ENCODE results near the gene PLTP.
"Not testable (repeated sequence)": the region's sequence is repeated elsewhere in the genome, so short reads cannot be mapped to it uniquely, and the experiment has no call there.

The PLTP gene, protein sequence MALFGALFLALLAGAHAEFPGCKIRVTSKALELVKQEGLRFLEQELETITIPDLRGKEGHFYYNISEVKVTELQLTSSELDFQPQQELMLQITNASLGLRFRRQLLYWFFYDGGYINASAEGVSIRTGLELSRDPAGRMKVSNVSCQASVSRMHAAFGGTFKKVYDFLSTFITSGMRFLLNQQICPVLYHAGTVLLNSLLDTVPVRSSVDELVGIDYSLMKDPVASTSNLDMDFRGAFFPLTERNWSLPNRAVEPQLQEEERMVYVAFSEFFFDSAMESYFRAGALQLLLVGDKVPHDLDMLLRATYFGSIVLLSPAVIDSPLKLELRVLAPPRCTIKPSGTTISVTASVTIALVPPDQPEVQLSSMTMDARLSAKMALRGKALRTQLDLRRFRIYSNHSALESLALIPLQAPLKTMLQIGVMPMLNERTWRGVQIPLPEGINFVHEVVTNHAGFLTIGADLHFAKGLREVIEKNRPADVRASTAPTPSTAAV

GRCh38 chr20:45911486-45912343 is at the start of gene PLTP:
PLTP (minus strand) TSS chr20:45912155; CDS start chr20:45911452, 703 bp downstream.
- DNase-seq, result no peak

GRCh38 chr20:45959956-45960630 is 48.1 kb upstream of the PLTP start:
- no peak for DNase-seq

DNA sequence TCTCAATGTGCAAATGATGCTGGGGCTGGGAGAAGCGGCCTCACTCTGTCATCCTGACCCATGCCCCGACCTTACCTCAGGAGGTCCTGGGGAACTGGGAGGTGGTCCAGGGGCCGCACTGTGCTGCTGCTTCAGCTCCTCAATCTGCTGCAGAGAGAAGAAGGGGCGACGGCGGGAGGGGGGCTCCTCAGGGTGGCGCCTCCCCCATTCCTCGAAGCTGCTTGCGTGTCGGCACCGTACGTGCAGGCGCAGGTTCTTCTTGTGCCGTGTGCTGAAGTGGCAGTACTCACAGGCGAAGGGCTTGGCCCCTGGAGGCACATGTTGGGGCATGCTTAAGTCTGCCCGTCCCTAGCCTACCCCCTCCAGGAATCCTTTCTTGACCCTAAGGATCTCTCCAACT is 47.2 kb upstream of the PLTP start:
- no peak for DNase-seq

DNA sequence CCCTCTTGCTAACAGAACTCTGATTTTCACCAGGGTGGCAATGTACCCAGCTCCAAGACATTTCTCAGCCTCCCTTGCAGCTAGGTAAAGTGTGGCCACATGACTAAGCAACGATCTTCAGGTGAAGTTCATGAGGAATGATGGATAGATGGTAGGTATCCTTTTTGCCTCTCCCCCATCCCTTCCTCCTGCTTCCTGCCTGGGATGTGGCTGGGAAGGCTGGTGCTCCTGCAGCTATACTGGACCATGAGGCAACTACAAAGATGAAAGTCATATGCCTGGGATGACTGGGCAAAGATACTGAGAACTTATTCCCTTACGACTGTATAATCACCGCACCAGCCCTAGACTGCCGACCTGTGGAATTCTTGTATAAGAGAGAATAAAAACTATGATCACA is 46.6 kb upstream of the PLTP start:
- no peak for DNase-seq

DNA sequence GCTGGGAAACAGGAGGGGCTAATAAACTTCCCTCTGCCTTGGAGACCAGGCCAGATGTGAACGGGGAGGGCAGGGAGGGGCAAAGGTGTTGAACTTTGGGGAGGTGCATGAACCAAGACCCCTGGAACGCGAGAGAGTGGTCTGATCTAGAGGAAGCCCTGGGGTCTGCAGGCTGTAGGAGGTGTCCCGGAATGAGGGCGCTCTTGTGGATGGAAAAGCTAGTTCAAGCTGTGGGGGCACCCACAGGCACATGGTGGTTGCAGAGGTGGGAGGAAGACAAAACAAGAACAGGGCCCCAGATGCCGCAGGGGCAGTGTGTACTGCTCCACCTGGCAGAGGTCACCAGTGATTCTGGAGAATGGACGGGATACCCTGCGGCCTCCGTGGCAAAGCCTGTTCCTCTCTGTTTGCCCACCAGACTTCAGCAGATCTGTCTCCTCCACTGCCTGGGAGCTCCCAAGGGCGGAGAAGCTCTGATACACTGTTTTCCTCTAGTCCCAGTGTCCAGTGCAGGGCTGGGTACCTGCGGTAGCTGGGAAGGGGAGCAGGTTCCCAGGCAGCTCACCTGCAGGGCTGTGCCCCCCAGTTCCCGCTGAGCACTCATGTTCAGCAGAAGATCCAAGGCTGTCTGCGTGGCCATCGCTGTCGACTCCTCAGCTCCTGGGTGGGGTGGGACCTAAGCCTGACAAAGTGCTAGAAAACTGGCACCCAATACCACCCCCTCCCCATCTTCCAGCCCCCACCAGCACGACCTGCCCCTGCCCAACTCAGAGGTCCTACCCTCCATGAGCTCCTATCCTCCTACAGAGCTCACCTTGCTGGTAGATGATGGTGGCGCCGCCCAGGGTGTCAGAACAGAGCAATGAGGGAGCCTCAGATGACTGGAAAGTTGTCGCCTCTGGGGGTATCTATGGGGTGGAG is 45.3 kb upstream of the PLTP start:
- no peak for DNase-seq

- not testable (repeated sequence) for DNase-seq
Measured at GRCh38 chr20:45956326-45956725, 44.4 kb upstream of the PLTP start.

- no peak for DNase-seq
Measured at GRCh38 chr20:45953672-45954071, 41.7 kb upstream of the PLTP start.

- DNase-seq, result no peak
Measured at GRCh38 chr20:45952861-45953260, 40.9 kb upstream of the PLTP start.

DNA sequence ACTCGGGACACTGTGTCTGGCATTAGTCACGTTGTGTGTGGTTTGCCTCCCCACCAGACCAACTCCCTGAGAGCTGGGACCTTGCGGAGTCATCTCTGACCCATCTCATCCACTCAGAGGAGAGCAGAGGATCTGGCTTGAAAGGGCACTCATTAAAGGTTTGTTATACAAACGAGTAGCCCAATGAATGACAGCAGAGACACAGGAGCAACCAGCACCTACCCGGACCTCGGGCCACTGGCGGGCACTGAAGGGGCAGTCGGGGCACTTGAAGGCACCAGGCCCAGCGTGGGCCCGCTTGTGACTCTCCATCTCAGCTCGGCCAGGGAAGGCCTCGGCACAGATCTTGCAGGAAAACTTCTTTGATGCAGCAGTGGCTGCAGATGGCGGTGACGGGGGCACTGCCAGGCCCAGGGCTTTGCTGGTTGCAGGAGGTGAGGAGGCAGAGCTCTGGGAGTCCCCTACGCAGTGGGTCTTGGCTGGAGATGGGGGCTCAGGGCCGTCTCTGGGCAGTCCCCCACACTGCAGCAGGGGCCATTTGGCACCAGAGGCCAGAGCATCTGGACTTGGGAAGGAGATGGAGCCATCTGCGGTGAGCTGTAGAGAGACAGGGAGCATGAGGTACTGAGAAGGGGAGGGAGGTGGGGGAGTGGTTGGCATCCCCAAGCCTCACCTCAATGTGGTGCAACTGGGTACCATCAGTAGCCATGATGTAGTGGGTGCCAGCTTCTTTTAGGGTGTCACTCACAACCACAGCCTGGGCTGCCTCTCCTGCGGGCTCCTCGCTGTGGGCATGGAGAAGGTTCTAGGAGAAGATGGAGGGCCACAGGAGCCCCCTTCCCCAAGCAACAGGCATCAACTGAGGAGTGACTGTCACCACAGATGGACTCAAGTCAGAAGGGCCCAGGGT is 40.2 kb upstream of the PLTP start:
- no peak for DNase-seq

DNA sequence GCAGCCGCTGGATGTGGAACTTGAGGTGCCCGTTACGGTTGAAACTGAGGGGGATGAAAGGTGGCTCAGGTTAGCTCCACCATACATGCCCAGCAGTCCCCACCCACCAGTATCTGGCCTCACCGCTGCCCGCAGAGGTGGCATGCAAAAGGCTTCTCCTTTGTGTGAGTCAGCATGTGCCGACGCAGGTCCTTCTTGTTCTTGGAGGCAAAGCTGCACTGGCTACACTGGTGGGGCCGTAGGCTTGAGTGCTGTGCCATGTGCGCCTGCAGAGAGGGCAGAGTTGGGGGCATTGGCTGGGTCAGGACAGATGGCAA is 38.3 kb upstream of the PLTP start:
- DNase-seq, result no peak

DNA sequence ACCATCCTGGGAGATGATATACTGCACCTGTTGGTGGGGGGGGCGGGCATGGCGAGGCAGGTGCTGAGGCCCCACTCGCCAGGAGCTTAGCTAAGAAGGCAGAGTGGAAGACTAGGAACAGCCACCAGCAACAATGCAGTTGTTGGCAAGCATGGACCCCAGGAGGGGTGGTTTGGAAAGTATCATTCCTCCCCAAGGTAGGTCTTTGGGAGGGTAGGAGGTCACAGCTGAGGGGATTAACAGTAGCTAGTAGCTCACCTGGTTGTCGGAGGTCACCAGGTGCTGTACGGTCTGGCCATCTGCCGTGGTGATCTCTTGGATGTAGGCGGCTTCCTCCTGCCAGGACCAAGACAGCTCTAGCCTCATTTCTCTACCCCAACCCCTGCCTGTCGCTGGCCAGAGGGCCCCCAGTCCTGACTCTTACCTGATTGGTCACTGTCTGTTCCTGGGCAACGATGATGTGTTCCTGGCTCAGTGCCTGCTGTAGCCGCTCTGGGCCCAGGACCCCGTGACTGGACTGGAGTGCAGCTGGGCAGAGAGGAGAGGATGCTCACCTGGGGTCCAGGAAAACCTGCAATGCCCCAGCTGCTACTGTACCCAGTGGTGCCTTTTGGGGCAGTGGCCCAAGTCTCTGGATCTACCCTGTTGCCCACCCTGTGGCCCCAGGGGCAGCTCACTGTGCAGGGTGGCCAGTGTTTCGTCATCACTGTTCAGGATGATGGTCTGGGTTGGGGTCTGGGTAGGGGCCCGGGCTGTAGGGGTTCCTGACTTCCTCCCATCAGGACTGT is 37.8 kb upstream of the PLTP start:
- DNase-seq, result no peak

DNA sequence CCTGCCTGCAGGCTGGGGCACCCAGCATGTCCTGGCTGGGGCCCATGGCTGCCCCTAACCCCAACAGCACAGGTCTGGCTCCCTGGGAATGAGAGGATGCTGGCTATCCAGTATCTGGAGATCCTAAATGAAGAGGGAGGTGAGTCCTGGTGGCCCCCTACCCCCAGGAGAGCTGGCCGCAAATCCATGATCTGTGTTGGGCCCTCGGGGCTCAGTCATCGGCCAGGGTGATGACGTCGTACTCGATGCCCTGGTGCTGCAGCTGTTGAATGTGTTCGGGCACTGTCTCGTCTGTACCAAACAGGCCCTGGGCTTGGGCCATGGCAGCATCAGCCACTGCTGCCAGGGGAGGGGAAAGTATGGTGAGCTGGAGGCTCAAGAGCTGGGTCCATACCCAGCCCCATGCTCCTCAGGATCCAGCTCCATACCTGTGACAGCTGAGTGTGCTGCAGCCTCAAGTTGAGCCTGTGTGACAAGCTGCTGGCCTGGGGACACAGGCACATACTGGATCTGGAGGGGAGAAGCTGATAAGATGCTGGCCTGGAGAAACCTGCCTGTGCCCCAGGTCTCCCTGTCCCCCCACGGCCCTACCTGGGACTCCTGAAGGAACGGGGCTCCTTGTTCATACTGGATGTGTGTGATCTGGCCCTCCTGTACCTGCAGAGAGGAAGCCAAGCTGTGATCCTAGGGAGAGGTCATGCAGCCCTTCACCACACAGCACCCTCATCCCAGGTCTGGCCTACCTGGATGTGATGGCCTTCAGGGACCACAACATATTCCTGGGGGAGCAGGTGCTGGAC is 37.0 kb upstream of the PLTP start:
- DNase-seq, result no peak

DNA sequence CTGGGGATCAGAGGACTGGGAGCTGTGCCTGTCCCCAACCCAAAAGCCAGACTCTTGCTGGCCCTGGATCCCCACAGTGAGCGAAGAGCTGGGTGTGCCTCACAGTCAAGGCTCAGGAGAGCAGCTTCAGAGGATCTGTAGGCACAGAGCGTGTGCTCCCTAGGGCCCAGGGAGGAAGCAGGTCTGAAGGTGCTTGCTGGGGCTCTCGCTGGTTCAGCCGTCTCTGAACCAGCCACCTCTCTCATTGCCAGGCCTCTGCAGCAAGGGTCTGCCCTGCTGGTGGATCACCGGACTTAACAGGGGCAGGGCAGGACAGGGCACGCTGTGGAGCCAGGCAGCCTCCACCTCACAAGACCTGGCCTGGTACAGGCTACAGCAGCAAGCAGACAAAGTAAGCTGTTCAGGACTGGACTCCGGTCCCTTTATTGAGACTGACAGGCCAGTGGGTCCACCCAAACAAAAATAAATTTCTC is 36.3 kb upstream of the PLTP start:
- no peak for DNase-seq

GRCh38 chr20:45947110-45947866 is 35.3 kb upstream of the PLTP start:
- no peak for DNase-seq

- DNase-seq, result no peak
Measured at GRCh38 chr20:45946149-45946970, 34.4 kb upstream of the PLTP start.

DNA sequence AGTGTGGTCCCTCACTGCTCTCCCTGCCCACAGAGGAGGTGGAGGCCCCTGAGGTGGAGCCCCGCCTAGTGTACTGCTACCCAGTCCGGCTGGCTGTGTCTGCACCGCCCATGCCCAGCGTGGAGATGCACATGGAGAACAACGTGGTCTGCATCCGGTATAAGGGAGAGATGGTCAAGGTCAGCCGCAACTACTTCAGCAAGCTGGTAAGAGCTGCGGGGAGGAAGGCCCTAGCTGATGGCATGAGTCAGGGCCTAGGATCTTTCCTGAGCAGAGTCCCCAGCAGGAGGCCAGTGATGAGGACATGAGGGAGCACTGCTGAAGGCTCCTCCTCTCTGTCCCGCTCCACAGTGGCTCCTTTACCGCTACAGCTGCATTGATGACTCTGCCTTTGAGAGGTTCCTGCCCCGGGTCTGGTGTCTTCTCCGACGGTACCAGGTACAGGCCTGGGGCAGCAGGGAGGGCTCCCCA is 33.8 kb upstream of the PLTP start:
- DNase-seq, result no peak

DNA sequence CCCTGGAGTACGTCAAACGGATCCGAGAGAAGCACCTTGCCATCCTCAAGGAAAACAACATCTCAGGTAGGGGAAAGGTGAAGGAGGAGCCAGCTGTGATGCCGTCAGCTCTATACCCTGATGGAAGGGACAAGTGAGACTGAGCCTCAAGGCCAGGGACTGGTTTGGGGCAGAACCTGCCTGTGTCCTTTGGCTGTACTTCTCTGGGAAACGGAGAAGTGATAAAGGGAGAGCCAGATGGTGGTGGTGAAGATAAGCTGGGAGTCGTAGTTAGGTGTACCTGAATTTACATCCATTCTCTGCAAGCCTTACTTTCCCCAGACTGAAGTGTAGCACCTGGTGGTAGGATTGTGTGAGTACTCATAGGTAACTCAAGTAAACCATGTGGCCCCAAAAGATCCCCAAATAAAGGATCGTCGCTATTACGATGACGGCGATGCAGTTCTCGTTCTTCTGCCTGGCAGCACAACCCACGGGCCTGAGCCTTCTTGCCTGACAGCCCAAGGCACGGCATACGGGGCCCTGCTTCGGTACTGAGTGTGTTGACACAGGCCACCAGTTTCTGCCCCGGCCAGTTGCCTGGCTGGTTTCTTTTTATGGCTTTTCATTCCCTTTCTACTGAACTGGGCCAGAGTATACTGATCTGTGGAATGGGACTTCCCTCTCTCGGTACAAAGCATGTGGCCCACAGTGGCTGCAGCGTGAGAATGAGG is 33.2 kb upstream of the PLTP start:
- no peak for DNase-seq
